Liver (tissue), 9 donors: ENCODE data around the gene ZNF831. TPM values are rescaled to one million over a fixed set of nuclear protein-coding genes. Genes with fewer than 3 reads are reported as not detected.

ENCODE experiments used
- DNase-seq: peaks from one replicate; pipeline ENCODE4 v3.0.0-alpha.2; 2017; ENCODE audit warnings: low spot score
- H3K27ac ChIP-seq, 2 donors: one replicate each; pipeline ENCODE4 v1.7.0; 2013; ENCODE audit warnings: inconsistent platforms in 2 of 2, low read length in 2 of 2, control low read depth in 1 of 2, low read depth in 1 of 2, mild to moderate bottlenecking in 1 of 2
- H3K27me3 ChIP-seq, 4 donors: one replicate each; pipeline versions ENCODE4 v1.6.1 to v1.7.0; 2013; ENCODE audit warnings: low read length in 3 of 4, inconsistent platforms in 1 of 4, mild to moderate bottlenecking in 1 of 4, moderate library complexity in 1 of 4; ENCODE audit not compliant: control insufficient read depth in 4 of 4, insufficient read depth in 4 of 4
- H3K36me3 ChIP-seq, 4 donors: one replicate each; pipeline versions ENCODE4 v1.6.1 to v1.7.0; 2013; ENCODE audit warnings: low read length in 3 of 4, mild to moderate bottlenecking in 3 of 4, low read depth in 1 of 4, moderate library complexity in 1 of 4; ENCODE audit not compliant: control insufficient read depth in 4 of 4, insufficient read depth in 3 of 4
- H3K4me1 ChIP-seq, 4 donors: one replicate each; pipeline versions ENCODE4 v1.6.1 to v1.7.0; 2013; ENCODE audit warnings: low read length in 3 of 4, mild to moderate bottlenecking in 3 of 4, moderate library complexity in 1 of 4; ENCODE audit not compliant: control insufficient read depth in 4 of 4, insufficient read depth in 4 of 4
- H3K4me3 ChIP-seq, 3 donors: one replicate each; pipeline versions ENCODE4 v1.6.1 to v1.7.0; 2013; ENCODE audit warnings: low read length in 3 of 3, control low read depth in 1 of 3, low read depth in 1 of 3, mild to moderate bottlenecking in 1 of 3
- H3K9ac ChIP-seq, 2 donors: one replicate each; pipeline ENCODE4 v1.7.0; 2013; ENCODE audit warnings: low read length in 2 of 2, mild to moderate bottlenecking in 2 of 2, moderate library complexity in 2 of 2, control low read depth in 1 of 2, low read depth in 1 of 2
- H3K9me3 ChIP-seq, 4 donors: one replicate each; pipeline versions ENCODE4 v1.6.1 to v1.7.0; 2013; ENCODE audit warnings: low read length in 3 of 4; ENCODE audit not compliant: control insufficient read depth in 4 of 4
- ATF3 ChIP-seq: IDR thresholded peaks from 2 replicates; pipeline ENCODE4 v1.6.1; 2016; ENCODE audit warnings: antibody characterized with exemption
- EGR1 ChIP-seq, 2 donors: IDR thresholded peaks; 2 replicates each; pipeline ENCODE4 v1.6.1; 2016 to 2018; ENCODE audit warnings: antibody characterized with exemption in 2 of 2, low read depth in 2 of 2
- FOXA1 ChIP-seq: IDR thresholded peaks from 2 replicates; pipeline ENCODE4 v1.6.1; 2016; ENCODE audit warnings: antibody characterized with exemption
- FOXA2 ChIP-seq: IDR thresholded peaks from 2 replicates; pipeline ENCODE4 v1.6.1; 2016; ENCODE audit warnings: antibody characterized with exemption
- GABPA ChIP-seq, 2 donors: IDR thresholded peaks in 1 of 2; conservative IDR thresholded peaks in 1 of 2; 2 replicates each; pipeline ENCODE4 v1.6.1; 2016; ENCODE audit warnings: antibody characterized with exemption in 2 of 2, mild to moderate bottlenecking in 1 of 2, moderate library complexity in 1 of 2
- HNF4A ChIP-seq, 2 donors: conservative IDR thresholded peaks; 2 replicates each; pipeline ENCODE4 v1.6.1; 2016; ENCODE audit warnings: antibody characterized with exemption in 2 of 2, mild to moderate bottlenecking in 2 of 2
- HNF4G ChIP-seq: IDR thresholded peaks from 2 replicates; pipeline ENCODE4 v1.6.1; 2016; ENCODE audit warnings: antibody characterized with exemption
- MAX ChIP-seq: IDR thresholded peaks from 2 replicates; pipeline ENCODE4 v1.6.1; 2016; ENCODE audit warnings: antibody characterized with exemption
- NR2F2 ChIP-seq: IDR thresholded peaks from 2 replicates; pipeline ENCODE4 v1.6.1; 2016; ENCODE audit warnings: antibody characterized with exemption
- RAD21 ChIP-seq, 2 donors: IDR thresholded peaks; 2 replicates each; pipeline ENCODE4 v1.6.1; 2016; ENCODE audit warnings: antibody characterized with exemption in 2 of 2, mild to moderate bottlenecking in 2 of 2
- RXRA ChIP-seq, 2 donors: IDR thresholded peaks; 2 replicates each; pipeline ENCODE4 v1.6.1; 2017 to 2018; ENCODE audit warnings: antibody characterized with exemption in 2 of 2, mild to moderate bottlenecking in 1 of 2
- SP1 ChIP-seq: IDR thresholded peaks from 2 replicates; pipeline ENCODE4 v1.6.1; 2018; ENCODE audit warnings: antibody characterized with exemption, mild to moderate bottlenecking
- TAF1 ChIP-seq: conservative IDR thresholded peaks from 2 replicates; pipeline ENCODE4 v1.6.1; 2016; ENCODE audit warnings: antibody characterized with exemption, mild to moderate bottlenecking
- WGBS: extraction: QIAGEN DNeasy Blood & Tissue Kit; methylation state at CpG from one replicate; pipeline ENCODE4 v1.1.7; 2013; 5-methylcytosine and 5-hydroxymethylcytosine counted together
- polyA plus RNA-seq, 2 donors: library from polyadenylated mRNA; stranded (reverse) in 1 of 2; unstranded in 1 of 2; fragments of 200-250 nt in 1 of 2; fragments of >200 nt in 1 of 2; fragmentation: Nextera tagmentation in 1 of 2; extraction: Ambion mirVana in 1 of 2; gene quantifications; one replicate each; pipeline versions ENCODE4 v1.2.1 to v1.2.3, GENCODE V29; 2013 to 2015
- total RNA-seq, 2 donors: library from RNA; depleted of rRNA; stranded (reverse); fragments of >200 nt; gene quantifications; one replicate each; pipeline ENCODE4 v1.2.3, GENCODE V29; 2014
- TF ChIP-seq, protein P1 (sequence below): IDR thresholded peaks from 2 replicates; pipeline ENCODE4 v1.6.1; 2016; ENCODE audit warnings: antibody characterized with exemption
- TF ChIP-seq, protein P2 (sequence below): fragments of 150-350 bp; IDR thresholded peaks from 2 replicates; pipeline ENCODE4 v1.5.1; 2017; ENCODE audit warnings: improper control_type of control experiment, low read depth, low read length; ENCODE audit not compliant: missing input control
- TF ChIP-seq, protein P3 (sequence below): IDR thresholded peaks from 2 replicates; pipeline ENCODE4 v1.6.1; 2016; ENCODE audit warnings: antibody characterized with exemption, mild to moderate bottlenecking
- donor health status: healthy.
- donor health status: healthy.
- donor health status: healthy.
- donor health status: healthy.
- donor health status: healthy.

The ZNF831 gene
- total and polyA plus RNA-seq, 4 donors: 0.06 to 0.75 (median 0.13) TPM

DNA sequence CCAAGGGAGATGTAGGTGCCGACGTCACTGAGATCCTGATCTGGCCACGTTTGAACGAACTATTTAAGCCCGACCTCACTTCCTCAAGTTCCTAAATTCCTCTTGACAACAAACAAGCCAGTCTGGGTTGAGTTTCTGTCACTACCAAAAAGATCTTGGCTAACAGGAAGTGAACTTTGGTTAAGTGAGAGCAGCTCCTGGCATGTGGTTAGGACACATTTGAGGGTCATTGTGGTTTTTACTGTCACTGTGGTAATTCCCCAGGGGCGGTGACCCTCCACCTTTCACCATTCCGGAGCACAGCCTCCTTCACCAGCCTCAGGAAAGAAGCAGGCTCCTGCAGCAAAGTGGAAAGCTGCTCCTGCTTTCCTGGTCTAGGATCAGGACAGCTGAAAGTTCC, 43.1 kb upstream of the ZNF831 start:
- Histone ChIP-seq H3K9me3 (peaks cover 0 to 7% (median 3%) of the 10 kb centered on the region in 4 donors), H3K27ac (no peak overlapping the region), H3K4me3 (no peak overlapping the region), H3K4me1 (no peaks in the 10 kb centered on the region), H3K27me3 (no peaks in the 10 kb centered on the region), H3K36me3 (no peaks in the 10 kb centered on the region), H3K9ac (no peak overlapping the region)
- 52% methylated on average over 7 of the region's 7 CpGs for WGBS
- TF ChIP-seq FOXA2 (no peak), HNF4A (conservative IDR thresholded peaks at IDR 0.05) (no peak), EGR1 (IDR thresholded peaks at IDR 0.05; ENCODE audit: low read depth in 2 of 2) (no peak), TAF1 (no peak), RAD21 (IDR thresholded peaks at IDR 0.05) (no peak), RXRA (IDR thresholded peaks at IDR 0.05) (no peak), NR2F2 (no peak), HNF4G (no peak), GABPA (IDR thresholded peaks at IDR 0.05 in 1 of 2, conservative IDR thresholded peaks at IDR 0.05 in 1 of 2) (no peak), ATF3 (no peak)
- TF ChIP-seq, protein P1, sequence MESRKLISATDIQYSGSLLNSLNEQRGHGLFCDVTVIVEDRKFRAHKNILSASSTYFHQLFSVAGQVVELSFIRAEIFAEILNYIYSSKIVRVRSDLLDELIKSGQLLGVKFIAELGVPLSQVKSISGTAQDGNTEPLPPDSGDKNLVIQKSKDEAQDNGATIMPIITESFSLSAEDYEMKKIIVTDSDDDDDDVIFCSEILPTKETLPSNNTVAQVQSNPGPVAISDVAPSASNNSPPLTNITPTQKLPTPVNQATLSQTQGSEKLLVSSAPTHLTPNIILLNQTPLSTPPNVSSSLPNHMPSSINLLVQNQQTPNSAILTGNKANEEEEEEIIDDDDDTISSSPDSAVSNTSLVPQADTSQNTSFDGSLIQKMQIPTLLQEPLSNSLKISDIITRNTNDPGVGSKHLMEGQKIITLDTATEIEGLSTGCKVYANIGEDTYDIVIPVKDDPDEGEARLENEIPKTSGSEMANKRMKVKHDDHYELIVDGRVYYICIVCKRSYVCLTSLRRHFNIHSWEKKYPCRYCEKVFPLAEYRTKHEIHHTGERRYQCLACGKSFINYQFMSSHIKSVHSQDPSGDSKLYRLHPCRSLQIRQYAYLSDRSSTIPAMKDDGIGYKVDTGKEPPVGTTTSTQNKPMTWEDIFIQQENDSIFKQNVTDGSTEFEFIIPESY: no peak
- TF ChIP-seq, protein P2, sequence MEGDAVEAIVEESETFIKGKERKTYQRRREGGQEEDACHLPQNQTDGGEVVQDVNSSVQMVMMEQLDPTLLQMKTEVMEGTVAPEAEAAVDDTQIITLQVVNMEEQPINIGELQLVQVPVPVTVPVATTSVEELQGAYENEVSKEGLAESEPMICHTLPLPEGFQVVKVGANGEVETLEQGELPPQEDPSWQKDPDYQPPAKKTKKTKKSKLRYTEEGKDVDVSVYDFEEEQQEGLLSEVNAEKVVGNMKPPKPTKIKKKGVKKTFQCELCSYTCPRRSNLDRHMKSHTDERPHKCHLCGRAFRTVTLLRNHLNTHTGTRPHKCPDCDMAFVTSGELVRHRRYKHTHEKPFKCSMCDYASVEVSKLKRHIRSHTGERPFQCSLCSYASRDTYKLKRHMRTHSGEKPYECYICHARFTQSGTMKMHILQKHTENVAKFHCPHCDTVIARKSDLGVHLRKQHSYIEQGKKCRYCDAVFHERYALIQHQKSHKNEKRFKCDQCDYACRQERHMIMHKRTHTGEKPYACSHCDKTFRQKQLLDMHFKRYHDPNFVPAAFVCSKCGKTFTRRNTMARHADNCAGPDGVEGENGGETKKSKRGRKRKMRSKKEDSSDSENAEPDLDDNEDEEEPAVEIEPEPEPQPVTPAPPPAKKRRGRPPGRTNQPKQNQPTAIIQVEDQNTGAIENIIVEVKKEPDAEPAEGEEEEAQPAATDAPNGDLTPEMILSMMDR: no peak
- TF ChIP-seq, protein P3, sequence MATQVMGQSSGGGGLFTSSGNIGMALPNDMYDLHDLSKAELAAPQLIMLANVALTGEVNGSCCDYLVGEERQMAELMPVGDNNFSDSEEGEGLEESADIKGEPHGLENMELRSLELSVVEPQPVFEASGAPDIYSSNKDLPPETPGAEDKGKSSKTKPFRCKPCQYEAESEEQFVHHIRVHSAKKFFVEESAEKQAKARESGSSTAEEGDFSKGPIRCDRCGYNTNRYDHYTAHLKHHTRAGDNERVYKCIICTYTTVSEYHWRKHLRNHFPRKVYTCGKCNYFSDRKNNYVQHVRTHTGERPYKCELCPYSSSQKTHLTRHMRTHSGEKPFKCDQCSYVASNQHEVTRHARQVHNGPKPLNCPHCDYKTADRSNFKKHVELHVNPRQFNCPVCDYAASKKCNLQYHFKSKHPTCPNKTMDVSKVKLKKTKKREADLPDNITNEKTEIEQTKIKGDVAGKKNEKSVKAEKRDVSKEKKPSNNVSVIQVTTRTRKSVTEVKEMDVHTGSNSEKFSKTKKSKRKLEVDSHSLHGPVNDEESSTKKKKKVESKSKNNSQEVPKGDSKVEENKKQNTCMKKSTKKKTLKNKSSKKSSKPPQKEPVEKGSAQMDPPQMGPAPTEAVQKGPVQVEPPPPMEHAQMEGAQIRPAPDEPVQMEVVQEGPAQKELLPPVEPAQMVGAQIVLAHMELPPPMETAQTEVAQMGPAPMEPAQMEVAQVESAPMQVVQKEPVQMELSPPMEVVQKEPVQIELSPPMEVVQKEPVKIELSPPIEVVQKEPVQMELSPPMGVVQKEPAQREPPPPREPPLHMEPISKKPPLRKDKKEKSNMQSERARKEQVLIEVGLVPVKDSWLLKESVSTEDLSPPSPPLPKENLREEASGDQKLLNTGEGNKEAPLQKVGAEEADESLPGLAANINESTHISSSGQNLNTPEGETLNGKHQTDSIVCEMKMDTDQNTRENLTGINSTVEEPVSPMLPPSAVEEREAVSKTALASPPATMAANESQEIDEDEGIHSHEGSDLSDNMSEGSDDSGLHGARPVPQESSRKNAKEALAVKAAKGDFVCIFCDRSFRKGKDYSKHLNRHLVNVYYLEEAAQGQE: no peak
- no peak for DNase-seq

- Histone ChIP-seq H3K27ac (no peak overlapping the region), H3K4me3 (no peak overlapping the region), H3K9ac (no peak overlapping the region), H3K27me3 (no peaks in the 10 kb centered on the region), H3K36me3 (no peaks in the 10 kb centered on the region), H3K4me1 (no peaks in the 10 kb centered on the region), H3K9me3 (peaks cover 0 to 7% (median 3%) of the 10 kb centered on the region in 4 donors)
- no peak for DNase-seq
- 93% methylated on average over 5 of the region's 5 CpGs for WGBS
- TF ChIP-seq, protein P3: no peak
- TF ChIP-seq EGR1 (IDR thresholded peaks at IDR 0.05; ENCODE audit: low read depth in 2 of 2): no peak
- TF ChIP-seq HNF4A (conservative IDR thresholded peaks at IDR 0.05): no peak
- TF ChIP-seq FOXA1: no peak
- TF ChIP-seq MAX: no peak
- no peak for TF ChIP-seq RXRA (IDR thresholded peaks at IDR 0.05)
- no peak for TF ChIP-seq NR2F2
- no peak for TF ChIP-seq SP1
- TF ChIP-seq, protein P2: no peak
- no peak for TF ChIP-seq RAD21 (IDR thresholded peaks at IDR 0.05)
- TF ChIP-seq HNF4G: no peak
These were observed 42.7 kb upstream of the ZNF831 start for GRCh38 chr20:59120919-59121318.
